ENCODE results near the gene DPP7. TPM values are rescaled to one million over a fixed set of nuclear protein-coding genes. Genes with fewer than 3 reads are reported as not detected.

Gene DPP7
- total and polyA plus RNA-seq, 10 of the 15 experiments (the other 5 are each of a cell fraction or from before 2014, with no cell fraction given): 0.68 to 245 (median 106) TPM

GRCh38 chr9:137116027-137116507 lies 1.5 kb upstream of the DPP7 start (continued):
- TF ChIP-seq CUX1 (IDR thresholded peaks at IDR 0.05; ENCODE audit: insufficient replicate concordance, low read depth, low read length) (no peak), ASH2L (IDR thresholded peaks at IDR 0.05; ENCODE audit: borderline replicate concordance, low read depth) (no peak), E4F1 (IDR thresholded peaks at IDR 0.05; ENCODE audit: borderline replicate concordance, partially characterized antibody) (no peak), TCF7 (IDR thresholded peaks at IDR 0.05; ENCODE audit: borderline replicate concordance) (no peak), KDM1A (IDR thresholded peaks at IDR 0.05; ENCODE audit: borderline replicate concordance) (no peak)
- TF ChIP-seq, protein P1, sequence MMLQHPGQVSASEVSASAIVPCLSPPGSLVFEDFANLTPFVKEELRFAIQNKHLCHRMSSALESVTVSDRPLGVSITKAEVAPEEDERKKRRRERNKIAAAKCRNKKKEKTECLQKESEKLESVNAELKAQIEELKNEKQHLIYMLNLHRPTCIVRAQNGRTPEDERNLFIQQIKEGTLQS (IDR thresholded peaks at IDR 0.05; ENCODE audit: borderline replicate concordance, extremely low read depth, low read depth, low read length): no peak
